HepG2 (cell line): ENCODE measurements around the gene RPF1. TPM values are rescaled to one million over a fixed set of nuclear protein-coding genes. Genes with fewer than 3 reads are reported as not detected.

Experiments
- ATF7-NPFF ChIP-seq: sonication (generic); formaldehyde crosslinking; IDR thresholded peaks from 2 replicates; pipeline ENCODE4 v1.8.1; 2023; ENCODE audit warnings: mild to moderate bottlenecking, low read depth, missing genetic modification reagents, moderate library complexity
- BRD4 ChIP-seq: sonication (generic); formaldehyde crosslinking; IDR thresholded peaks from 2 replicates; pipeline ENCODE4 v1.4.0; 2020; ENCODE audit warnings: missing genetic modification reagents
- CBX5 ChIP-seq: sonication (generic); formaldehyde crosslinking; IDR thresholded peaks from 2 replicates; pipeline ENCODE4 v1.4.0; 2020; ENCODE audit warnings: missing genetic modification reagents, borderline replicate concordance
- CHD2 ChIP-seq: IDR thresholded peaks from 2 replicates; pipeline ENCODE4 v1.6.1; 2011; ENCODE audit warnings: low read depth, low read length, improper control_type of control experiment
- CREM ChIP-seq, 2 experiments: sonication (generic) in 1 of 2; formaldehyde crosslinking in 1 of 2; IDR thresholded peaks; 2 replicates each; pipeline versions ENCODE4 v1.4.0 to v1.6.1; 2016 to 2020; ENCODE audit warnings: antibody characterized with exemption in 1 of 2, mild to moderate bottlenecking in 1 of 2, missing genetic modification reagents in 1 of 2
- DNMT3B ChIP-seq: conservative IDR thresholded peaks from 2 replicates; pipeline ENCODE4 v1.6.1; 2016; ENCODE audit warnings: missing biosample characterization, control low read depth
- ISL2 ChIP-seq: sonication (generic); formaldehyde crosslinking; IDR thresholded peaks from 2 replicates; pipeline ENCODE4 v1.5.0; 2020; ENCODE audit warnings: missing genetic modification reagents
- KDM5B ChIP-seq: sonication (generic); formaldehyde crosslinking; IDR thresholded peaks from 2 replicates; pipeline ENCODE4 v1.4.0; 2020; ENCODE audit warnings: missing genetic modification reagents, mild to moderate bottlenecking, borderline replicate concordance
- MLLT10 ChIP-seq: sonication (generic); formaldehyde crosslinking; IDR thresholded peaks from 2 replicates; pipeline ENCODE4 v1.4.0; 2020; ENCODE audit warnings: missing genetic modification reagents
- MXD1 ChIP-seq: sonication (generic); formaldehyde crosslinking; IDR thresholded peaks from 2 replicates; pipeline ENCODE4 v1.4.0; 2020; ENCODE audit warnings: mild to moderate bottlenecking, missing genetic modification reagents
- MYC ChIP-seq: sonication (generic); formaldehyde crosslinking; IDR thresholded peaks from 2 replicates; pipeline ENCODE4 v1.9.0; 2021; ENCODE audit warnings: missing genetic modification reagents, borderline replicate concordance
- NFIB ChIP-seq: sonication (generic); formaldehyde crosslinking; IDR thresholded peaks from 2 replicates; pipeline ENCODE4 v1.9.0; 2021; ENCODE audit warnings: missing genetic modification reagents, mild to moderate bottlenecking, borderline replicate concordance
- NFYC ChIP-seq: IDR thresholded peaks from 2 replicates; pipeline ENCODE4 v1.6.1; 2016; ENCODE audit warnings: missing genetic modification reagents, missing compliant biosample characterization
- NONO ChIP-seq, 2 experiments: fragments of 450-650 bp in 1 of 2; sonication (generic) in 1 of 2; formaldehyde crosslinking in 1 of 2; IDR thresholded peaks in 1 of 2; conservative IDR thresholded peaks in 1 of 2; 2 replicates each; pipeline versions ENCODE4 v1.6.1 to v1.8.0; 2017 to 2022; ENCODE audit warnings: mild to moderate bottlenecking in 1 of 2, missing genetic modification reagents in 1 of 2, moderate library complexity in 1 of 2
- PATZ1 ChIP-seq: sonication (generic); formaldehyde crosslinking; IDR thresholded peaks from 2 replicates; pipeline ENCODE4 v1.4.0; 2020; ENCODE audit warnings: missing genetic modification reagents
- PITX1 ChIP-seq: sonication (generic); formaldehyde crosslinking; IDR thresholded peaks from 2 replicates; pipeline ENCODE4 v1.5.1; 2020; ENCODE audit warnings: mild to moderate bottlenecking, missing genetic modification reagents
- TGIF2 ChIP-seq: IDR thresholded peaks from 2 replicates; pipeline ENCODE4 v1.6.1; 2016; ENCODE audit warnings: control low read depth, missing compliant biosample characterization
- TOPORS ChIP-seq: sonication (generic); formaldehyde crosslinking; IDR thresholded peaks from 2 replicates; pipeline ENCODE4 v1.8.0; 2023; ENCODE audit warnings: mild to moderate bottlenecking, missing genetic modification reagents
- ZBTB7A ChIP-seq: sonication (generic); formaldehyde crosslinking; IDR thresholded peaks from 2 replicates; pipeline ENCODE4 v1.8.0; 2022; ENCODE audit warnings: mild to moderate bottlenecking, missing genetic modification reagents
- ZNF121 ChIP-seq: sonication (generic); formaldehyde crosslinking; IDR thresholded peaks from 2 replicates; pipeline ENCODE4 v1.5.0; 2020; ENCODE audit warnings: mild to moderate bottlenecking, missing genetic modification reagents
- ZNF44 ChIP-seq: sonication (generic); formaldehyde crosslinking; IDR thresholded peaks from 2 replicates; pipeline ENCODE4 v1.5.1; 2020; ENCODE audit warnings: mild to moderate bottlenecking, missing genetic modification reagents
- ZNF503 ChIP-seq: sonication (generic); formaldehyde crosslinking; IDR thresholded peaks from 2 replicates; pipeline ENCODE4 v1.4.0; 2020; ENCODE audit warnings: missing genetic modification reagents
- ZNF552 ChIP-seq: sonication (generic); formaldehyde crosslinking; IDR thresholded peaks from 2 replicates; pipeline ENCODE4 v1.9.0; 2022; ENCODE audit warnings: missing genetic modification reagents, mild to moderate bottlenecking, borderline replicate concordance
- ZNF605 ChIP-seq: sonication (generic); formaldehyde crosslinking; IDR thresholded peaks from 2 replicates; pipeline ENCODE4 v1.8.0; 2022; ENCODE audit warnings: mild to moderate bottlenecking, missing genetic modification reagents
- ZNF746 ChIP-seq: sonication (generic); formaldehyde crosslinking; IDR thresholded peaks from 2 replicates; pipeline ENCODE4 v1.8.0; 2022; ENCODE audit warnings: mild to moderate bottlenecking, missing genetic modification reagents
- ZNF777 ChIP-seq: sonication (generic); formaldehyde crosslinking; IDR thresholded peaks from 2 replicates; pipeline ENCODE4 v1.4.0; 2020; ENCODE audit warnings: missing genetic modification reagents
- polyA plus RNA-seq, 8 experiments: library from polyadenylated mRNA; depleted of rRNA in 3 of 8; stranded (reverse) in 7 of 8; unstranded in 1 of 8; fragments of >200 nt; fragmentation: Illumina TruSeq in 4 of 8; extraction: Trizol in 4 of 8; gene quantifications; 2 replicates each; pipeline versions ENCODE4 v1.2.1 to v1.2.3, GENCODE V29; 2011 to 2016; ENCODE audit warnings: low read depth in 4 of 8, missing spikeins in 1 of 8, mixed read lengths in 1 of 8; ENCODE audit not compliant: insufficient read depth in 1 of 8
- total RNA-seq, 5 experiments: library from RNA; depleted of rRNA; stranded (reverse); fragments of >200 nt; fragmentation: Illumina TruSeq; extraction: Trizol; gene quantifications; 2 replicates each; pipeline ENCODE4 v1.2.3, GENCODE V29; 2016; ENCODE audit warnings: low read depth in 1 of 5

Gene RPF1
- total and polyA plus RNA-seq, 2 of the 13 experiments (the other 11 are each of a cell fraction or from before 2014, with no cell fraction given), result 23.0 to 39.0 TPM

DNA sequence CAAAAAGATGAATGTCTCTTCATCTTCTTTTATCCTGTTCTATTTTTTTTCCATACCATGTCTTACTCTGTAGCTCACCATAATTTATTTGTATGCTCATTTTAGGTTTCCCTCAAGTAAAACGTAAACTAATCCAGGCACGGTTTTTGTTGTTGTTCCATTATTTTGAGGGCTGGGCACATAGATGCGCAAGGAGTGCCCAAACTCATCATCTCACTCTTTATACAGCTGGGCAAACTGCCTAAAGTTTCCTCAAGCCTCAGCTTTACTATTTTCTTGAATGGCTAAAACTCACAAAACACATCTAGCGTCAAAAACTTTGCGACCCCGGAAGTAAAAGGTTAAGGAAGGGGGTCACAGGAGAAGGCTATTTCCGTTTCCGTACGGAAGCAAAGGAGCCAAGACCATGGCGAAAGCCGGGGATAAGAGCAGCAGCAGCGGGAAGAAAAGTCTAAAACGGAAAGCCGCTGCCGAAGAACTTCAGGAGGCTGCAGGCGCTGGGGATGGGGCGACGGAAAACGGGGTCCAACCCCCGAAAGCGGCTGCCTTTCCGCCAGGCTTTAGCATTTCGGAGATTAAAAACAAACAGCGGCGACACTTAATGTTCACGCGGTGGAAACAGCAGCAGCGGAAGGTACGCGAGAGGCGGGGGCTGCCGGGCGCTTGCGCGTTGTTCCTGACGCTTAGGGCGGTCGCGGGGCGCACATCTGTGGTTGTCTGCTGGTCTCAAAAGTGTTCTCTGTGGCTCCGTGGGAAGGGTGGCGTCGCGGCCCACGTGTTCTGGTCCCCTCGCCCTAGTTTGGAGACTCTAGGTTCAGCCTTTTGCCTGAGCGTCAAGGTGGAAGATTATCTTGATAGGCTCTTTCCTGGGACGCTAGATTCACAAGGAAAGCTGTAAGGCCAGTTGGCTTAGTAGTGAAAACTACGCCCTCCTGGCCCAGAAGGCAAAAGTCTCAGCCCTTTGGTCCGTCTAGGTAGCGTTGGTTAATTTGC lies at the start of gene RPF1 (continued):
- TF ChIP-seq PATZ1 (peak; percentile 16; the same call in 1 of the 2 replicates), NONO (IDR thresholded peaks at IDR 0.05) (no peak), NONO (CRISPR knock-in tag; conservative IDR thresholded peaks at IDR 0.05) (peak; percentile 20; the same call in 1 of the 2 replicates), TOPORS (CRISPR knock-in tag) (peak; percentile 64), ZNF605 (peak; percentile 85), MXD1 (CRISPR knock-in tag) (peak; percentile 72; the same call in 1 of the 2 replicates), PITX1 (CRISPR knock-in tag) (no peak), ATF7-NPFF (CRISPR knock-in tag) (peak; percentile 40; the same call in 1 of the 2 replicates), ISL2 (CRISPR knock-in tag) (no peak; the same call in 1 of the 2 replicates), ZNF777 (CRISPR knock-in tag) (0 out of 2 replicates have a peak, but pooled peaks have one; percentile 50), MYC (CRISPR knock-in tag) (peak; percentile 75), NFIB (CRISPR knock-in tag) (no peak), DNMT3B (CRISPR knock-in tag) (peak; percentile 55; the same call in 1 of the 2 replicates), NFYC (CRISPR knock-in tag) (no peak), ZBTB7A (CRISPR knock-in tag) (no peak; the same call in 1 of the 2 replicates), CHD2 (peak; percentile 79), CBX5 (peak; percentile 76; the same call in 1 of the 2 replicates), ZNF503 (CRISPR knock-in tag) (0 out of 2 replicates have a peak, but pooled peaks have one; percentile 48), ZNF44 (CRISPR knock-in tag) (peak; percentile 92), ZNF552 (CRISPR knock-in tag) (no peak), MLLT10 (no peak), ZNF121 (CRISPR knock-in tag) (no peak), TGIF2 (CRISPR knock-in tag) (peak; percentile 74; the same call in 1 of the 2 replicates), CREM (IDR thresholded peaks at IDR 0.05) (peak; percentile 67), CREM (CRISPR knock-in tag; IDR thresholded peaks at IDR 0.05) (no peak), KDM5B (peak; percentile 83), BRD4 (CRISPR knock-in tag) (peak; percentile 66; the same call in 1 of the 2 replicates), ZNF746 (peak; percentile 57; the same call in 1 of the 2 replicates)
